OCI-LY3 (cell line): ENCODE data around the gene WDR20.

Source experiments
- CTCF ChIP-seq: fragments of 200-600, 300-600 bp; sonication (generic); IDR thresholded peaks from 2 replicates; pipeline ENCODE4 v1.5.1; 2014; ENCODE audit warnings: antibody characterized with exemption, low read length, low read depth
- EZH2phosphoT487 ChIP-seq: fragments of 200-600 bp; shearing (Covaris generic); IDR thresholded peaks from 2 replicates; pipeline ENCODE4 v1.6.1; 2018; ENCODE audit warnings: antibody characterized with exemption, mixed run types, low read depth

- no peak for TF ChIP-seq CTCF
- no peak for TF ChIP-seq EZH2phosphoT487
Measured at GRCh38 chr14:102157346-102157745, 17.6 kb downstream of the WDR20 start.
